RPMI7951 (cell line): ENCODE data around the gene PTPN9. TPM values are rescaled to one million over a fixed set of nuclear protein-coding genes. Genes with fewer than 3 reads are reported as not detected.
"Not testable (repeated sequence)": the region's sequence is repeated elsewhere in the genome, so short reads cannot be mapped to it uniquely, and the experiment has no call there.

Experiments used
- DNase-seq: peaks from one replicate; pipeline ENCODE4 v3.0.0-alpha.2; 2012; ENCODE audit warnings: low read depth
- total RNA-seq: library from RNA; depleted of rRNA; stranded (reverse); fragments of >200 nt; shearing (Covaris generic); gene quantifications from 2 replicates; pipeline ENCODE4 v1.2.3, GENCODE V29; 2014; rRNA removed

PTPN9 gene
- total RNA-seq, result 22.4 and 27.8 TPM in 2 replicates

DNA sequence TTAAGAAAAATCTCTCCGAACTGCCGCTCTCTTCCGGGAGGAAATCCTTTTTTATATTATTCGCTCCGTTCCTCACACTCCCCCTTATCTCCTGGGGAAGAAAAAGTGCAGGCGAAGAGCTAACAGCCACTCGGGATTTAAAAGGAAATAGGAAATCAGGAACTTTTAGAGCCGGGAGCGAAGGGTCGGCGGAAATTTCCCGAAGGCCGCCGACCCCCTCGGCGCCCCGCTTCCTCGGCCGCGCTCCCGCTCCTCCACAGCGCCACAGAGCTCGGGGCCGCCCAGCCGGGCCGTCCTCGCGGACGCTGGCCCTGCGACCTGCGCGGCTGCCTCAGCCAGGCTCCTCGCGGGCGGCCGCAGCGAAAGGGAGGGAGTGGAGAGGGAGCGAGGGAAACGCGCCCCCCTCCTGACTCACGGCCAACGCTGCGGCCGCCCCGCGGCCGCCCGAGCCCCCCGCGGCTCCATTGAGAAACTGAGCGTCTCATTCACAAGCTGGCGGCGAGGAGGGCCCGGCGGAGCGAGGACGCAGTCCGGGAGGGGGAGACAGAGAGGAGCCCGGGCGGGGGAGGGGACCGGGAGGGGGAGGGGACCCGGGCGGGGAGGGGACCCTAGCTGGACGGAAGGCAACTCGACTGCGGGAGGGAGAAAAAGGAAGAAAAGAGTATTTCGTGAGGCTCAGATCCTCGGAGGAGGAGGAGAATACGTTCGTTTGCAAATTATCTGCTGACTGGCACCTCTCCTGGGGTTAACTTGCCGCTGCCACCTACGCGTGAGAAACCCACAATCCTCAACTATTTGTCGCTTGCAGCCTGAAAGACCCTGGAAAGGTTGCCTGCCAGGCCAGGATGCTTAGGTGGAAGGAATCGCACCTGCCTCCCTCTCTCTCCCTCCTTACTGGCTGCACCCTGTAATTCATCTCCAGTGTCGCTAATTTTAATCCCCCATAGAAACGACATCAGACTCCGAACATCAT lies at the start of gene PTPN9:
PTPN9 (minus strand) TSS at position 368 of the 973 bp plus-strand sequence. CDS start 539 bp downstream, outside the sequence.
- DNase-seq, result peak; percentile 80

DNA sequence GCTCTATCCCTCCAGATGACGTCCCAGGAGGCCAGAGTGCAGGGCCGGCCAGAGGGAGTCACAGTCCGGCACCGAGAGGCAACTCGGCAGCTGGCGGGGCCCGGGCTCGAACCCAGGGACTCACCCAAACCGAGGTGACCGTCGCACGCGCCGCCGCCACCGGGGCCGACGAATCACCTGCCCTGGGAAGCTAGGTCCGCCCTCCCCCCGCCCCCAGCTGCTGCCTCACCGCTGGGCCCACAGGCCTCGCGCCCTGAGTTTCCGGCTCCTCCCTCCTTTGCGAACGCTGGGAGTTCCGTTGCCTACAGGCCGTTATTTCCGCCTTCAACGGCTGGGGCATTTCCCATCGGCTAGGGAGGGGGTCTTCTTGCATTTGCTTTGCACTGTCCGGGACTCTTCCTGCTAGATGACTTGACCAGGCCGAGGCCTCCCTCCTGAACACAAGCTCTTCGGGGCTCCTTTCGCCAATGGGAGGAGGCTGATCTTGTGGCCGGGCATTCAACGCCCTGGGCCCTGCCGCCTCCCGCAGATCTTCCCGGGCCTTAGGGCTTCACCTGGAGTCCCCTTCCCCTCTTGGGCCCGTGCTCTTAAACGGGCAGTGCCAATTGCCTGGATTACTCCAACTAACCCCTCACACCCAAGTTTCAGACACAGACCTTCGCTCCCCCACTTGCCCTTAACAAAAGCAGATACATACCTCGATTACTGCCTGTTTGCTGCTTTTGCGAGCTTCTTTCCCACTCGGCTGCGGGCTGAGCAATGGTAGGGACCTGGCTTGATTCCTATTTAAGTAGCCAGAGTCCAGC lies 46.6 kb upstream of the PTPN9 start, which contains the start of gene SNUPN:
SNUPN (minus strand) TSS at position 184 of the 806 bp plus-strand sequence. CDS start 4,674 bp downstream, outside the sequence.
- DNase-seq, result peak; percentile 90

DNA sequence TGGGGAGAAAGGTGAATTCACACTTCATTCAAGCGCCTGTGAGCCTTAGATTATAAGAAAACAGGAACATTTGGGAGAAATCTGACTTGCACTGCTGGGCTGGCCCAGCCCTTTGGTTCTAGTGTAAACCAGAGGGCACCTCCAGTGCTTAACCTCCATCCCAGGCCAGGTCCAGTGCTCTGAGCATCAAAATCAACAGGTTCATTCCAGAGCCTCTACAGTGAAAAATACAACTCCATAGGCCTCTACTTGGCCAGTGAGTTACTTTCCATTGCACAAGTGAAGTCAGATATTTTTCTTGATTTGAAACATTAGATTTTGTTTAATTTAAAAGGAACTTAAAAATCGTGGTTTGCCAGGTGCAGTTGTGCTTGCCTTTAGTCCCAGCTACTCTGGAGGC lies 43.4 kb upstream of the PTPN9 start:
- DNase-seq, result no peak

DNA sequence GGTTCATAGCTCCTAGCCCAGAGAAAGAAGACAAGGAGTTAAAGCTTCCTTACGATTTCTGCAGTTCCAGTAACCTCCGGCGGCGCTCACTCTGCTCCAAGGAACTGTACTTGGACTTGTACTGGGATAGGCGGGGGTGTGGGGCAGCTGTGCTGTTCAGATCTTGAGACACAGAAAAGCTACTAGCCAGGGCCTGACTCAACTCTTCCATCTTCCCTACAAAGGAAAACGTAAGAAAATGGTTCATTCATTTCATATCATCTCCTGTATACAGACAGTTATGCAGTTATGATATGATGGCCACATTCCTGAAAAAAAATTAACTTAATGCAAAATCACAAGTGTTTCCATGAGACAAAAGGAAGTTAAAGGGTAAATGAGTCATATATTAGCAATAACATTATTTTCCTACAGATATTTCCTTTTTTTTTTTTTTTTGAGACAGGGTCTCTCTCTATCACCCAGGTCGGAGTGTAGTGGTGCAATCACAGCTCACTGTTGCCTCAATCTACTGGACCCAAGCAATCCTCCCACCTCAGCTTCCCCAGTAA lies 41.8 kb upstream of the PTPN9 start:
- peak; percentile 82 for DNase-seq

DNA sequence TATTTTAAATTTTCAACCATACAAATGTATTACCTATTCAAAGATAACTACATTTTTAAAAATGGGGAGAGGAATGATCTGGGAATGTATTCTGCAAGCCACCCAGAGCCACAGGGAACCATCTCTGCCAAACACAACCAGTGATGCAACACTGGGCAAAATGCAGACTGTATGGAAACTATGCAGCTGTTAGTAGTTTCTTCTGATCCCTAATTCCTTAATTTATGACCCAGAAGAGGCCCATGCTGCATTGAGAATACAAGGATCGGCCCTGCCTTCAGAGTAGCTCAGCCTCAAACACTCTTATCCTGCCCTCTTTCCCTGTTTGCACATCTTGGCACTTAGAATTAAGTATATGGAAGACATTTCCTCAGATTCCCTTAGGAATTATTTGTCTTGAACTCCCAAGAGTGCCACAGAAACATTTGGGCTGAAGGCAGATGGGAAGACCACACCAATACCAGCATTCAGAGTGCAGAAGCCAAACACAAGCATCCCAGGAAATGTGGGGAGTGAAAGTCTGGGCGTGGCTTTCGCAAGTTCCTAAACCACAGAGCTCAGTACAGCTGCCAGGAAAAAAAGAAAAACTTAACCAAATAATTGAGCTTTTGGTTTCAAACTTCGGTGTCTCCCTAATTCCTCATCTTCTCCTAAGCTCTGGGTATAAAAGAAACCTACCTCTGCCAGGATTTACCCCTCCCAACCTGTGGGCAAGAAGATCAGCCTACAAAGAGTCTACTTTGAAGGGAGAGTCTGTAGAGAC lies 41.1 kb upstream of the PTPN9 start:
- DNase-seq, result peak; percentile 64

DNA sequence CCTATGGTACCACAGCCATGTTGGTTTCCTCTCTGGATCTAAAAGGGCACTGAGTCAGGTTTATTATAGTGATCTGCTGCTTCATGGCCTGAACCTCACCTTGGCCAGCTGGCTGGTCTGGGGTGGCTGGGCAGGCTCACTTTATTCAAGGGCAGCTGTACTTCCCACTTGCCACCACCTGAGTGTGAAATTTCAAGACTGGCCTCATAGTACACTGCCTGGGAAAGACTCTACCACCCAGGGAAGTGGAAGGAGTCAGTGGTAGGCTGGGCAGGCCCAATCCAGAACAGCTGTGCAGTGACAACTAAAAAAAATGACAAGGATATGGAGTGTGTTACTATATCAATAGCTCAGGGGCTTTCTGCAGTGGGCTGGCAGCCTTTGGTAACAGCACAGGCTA lies 37.7 kb upstream of the PTPN9 start:
- DNase-seq, result no peak

DNA sequence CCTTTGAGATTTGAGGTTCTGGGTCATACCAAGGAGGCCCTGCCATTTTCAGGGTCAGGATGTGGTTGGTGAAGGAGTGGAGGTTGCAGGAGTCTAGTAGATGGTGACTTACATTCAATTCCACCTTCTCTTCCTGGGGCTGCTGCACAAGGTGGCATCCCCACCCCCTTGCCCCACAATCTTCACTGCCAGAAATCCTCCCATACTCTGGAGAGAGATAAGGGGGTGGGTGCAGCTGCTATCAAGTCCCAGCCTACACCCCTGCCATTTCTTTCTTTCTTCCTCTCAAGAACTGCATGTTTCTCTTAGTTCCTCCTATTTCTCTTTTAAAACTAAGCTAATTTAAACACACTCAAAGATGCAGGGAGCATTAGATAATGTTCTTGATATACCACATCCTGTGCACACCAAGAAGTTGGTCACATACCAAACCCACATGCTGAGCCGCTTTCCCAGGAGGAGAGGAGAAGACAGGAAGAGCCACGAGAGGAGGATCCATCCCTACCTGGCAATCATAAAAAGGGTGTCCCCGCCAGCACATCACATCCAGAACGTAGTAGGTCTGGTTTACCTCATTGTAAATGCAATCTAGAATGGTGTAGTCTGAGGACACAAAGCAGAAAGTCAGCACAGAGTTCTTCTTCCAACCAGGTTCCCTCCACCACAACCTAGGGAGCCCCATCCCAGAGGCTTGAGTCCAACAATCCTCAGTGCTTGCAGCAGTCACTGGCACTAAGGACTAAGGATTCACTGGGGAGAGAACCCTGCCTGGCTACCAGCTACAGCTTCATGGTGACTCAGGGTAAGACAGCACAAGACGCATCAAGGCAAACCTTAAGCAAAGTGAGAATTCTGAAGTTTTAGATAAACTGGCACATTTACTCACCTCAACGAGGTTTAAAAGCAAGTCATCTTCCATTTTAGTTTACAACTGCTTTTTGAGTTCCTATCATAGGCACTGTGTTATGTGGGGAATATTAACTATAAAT lies 27.9 kb upstream of the PTPN9 start:
- no peak for DNase-seq

DNA sequence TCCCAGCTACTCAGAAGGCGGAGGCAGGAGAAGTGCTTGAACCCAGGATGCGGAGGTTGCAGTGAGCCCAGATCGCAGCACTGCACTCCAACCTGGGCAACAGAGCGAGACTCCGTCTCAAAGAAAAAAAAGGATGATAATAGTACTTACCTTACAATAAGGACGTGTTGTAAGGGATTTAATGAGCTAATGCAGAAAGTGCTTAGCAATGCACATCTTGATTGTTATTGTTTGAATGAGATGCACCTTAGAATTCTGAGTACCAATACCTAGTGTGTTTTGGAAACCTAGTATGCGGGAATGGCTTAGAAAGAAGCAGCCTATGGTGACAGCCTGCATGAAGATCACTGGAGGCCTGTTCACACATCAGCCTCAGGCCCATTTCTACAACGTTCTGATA lies 26.9 kb upstream of the PTPN9 start:
- no peak for DNase-seq

DNA sequence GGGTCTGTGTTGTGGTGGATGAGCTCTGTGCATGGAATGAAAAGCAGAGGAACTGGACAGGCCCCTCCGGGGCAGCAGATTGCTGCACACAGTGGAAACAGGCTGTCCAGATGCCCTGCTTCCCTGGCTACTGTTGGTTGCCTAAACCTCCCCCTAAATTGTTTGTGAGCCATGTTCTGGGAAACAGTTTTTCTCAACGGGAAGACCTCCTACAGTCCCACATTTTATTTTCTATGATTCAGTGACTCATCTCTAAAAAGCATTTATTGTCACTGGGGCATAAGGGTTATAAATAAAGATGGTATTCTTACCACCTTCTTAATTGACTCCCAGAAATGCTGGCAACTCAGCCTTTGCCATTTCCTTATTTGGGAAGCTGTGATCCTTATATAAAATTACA lies 20.3 kb upstream of the PTPN9 start:
- peak; percentile 28 for DNase-seq

DNA sequence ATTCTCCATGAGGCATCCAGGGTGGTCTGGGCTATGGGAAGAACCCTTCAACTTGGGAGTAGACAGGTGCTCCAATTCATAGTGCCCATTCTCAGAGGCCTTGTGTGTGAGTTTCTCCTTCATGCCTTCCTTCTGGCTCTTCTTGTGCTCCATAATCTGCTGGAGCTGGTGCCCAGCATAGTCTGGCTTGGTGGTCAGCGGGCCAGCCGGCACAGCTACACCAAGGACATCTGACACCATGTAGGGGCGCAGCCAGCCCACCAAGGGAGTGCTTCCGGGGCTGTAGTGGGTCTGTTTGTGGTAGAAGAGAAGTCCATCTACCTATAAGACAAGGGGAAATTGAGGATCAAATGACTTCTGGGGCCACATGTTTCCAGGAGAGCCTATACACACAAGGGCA lies 19.2 kb upstream of the PTPN9 start:
- no peak for DNase-seq

DNA sequence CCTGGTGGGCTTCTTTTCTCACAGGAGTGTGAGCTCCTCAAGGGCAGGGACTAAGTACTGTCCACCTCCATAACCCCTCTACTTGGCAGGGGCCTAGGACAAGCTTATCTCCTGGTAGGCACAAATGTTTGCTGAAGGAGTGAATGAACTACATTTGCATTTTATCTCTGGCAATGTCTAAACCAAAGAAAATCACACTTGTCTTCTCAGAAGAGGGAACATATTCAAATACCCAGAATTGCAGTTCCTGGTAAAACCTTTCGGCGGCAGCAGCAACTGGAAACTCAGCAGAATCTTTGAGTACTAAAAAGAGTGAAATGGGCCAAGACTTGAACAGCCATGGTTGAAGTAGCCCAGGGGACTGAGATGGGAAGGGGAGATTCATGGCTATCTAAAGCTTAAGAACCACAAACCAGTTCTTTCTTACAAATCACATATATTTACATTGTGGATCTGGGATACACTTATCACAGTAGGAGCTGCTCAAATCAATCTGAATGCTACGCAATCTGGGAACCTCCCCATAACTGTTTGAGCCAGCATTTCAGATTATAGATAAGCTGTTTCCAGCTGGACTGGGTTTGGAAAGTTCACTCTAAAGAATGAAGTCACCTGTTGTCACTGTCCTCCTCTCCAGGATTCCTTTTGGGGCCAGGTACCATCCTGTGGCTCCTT lies 18.7 kb upstream of the PTPN9 start:
- no peak for DNase-seq

DNA sequence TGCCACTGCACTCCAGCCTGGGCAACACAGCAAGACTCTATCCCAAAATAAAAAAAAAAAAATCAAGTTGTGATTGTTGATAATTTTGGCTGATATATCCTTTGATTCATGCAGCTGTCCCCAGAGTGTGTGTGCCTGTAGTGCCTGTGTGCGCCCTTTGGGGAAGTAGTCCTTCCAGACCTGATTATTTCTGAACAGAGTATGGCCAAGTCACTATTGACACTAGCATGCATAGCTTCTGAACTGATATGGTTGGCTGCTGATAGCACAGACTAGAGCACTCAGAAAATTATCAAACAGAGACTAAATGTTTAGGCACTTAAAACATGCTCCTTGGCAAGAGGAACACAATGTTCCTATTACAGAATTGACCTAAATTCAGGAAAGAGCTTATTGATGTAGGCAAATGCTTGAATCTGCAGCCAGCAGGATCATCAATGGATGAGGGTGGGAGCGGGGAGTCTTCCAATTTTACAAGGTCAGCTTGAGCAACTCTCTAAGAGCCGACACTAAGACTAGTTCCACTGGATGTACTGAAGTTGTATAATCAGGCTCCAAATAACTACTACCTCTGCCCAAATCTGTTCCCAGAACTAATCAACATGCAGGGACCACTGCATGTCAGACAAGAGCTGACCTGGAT lies 17.7 kb upstream of the PTPN9 start:
- no peak for DNase-seq

DNA sequence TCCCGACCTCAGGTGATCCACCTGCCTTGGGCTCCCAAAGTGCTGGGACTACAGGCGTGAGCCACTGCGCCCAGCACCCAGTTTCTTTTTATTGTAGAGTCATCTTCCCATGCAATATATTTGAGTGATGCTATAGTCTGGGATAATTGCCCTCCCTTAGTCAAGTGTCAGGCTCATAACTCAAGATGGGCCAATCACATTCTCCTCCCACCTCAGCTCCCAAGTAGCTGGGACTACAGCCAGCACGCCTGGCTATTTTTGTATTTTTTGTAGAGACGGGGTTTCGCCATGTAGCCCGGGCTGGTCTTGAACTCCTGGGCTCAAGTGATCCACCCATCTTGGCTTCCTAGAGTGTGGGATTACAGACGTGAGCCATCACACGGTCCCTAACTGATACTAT lies 15.2 kb upstream of the PTPN9 start:
- no peak for DNase-seq

DNA sequence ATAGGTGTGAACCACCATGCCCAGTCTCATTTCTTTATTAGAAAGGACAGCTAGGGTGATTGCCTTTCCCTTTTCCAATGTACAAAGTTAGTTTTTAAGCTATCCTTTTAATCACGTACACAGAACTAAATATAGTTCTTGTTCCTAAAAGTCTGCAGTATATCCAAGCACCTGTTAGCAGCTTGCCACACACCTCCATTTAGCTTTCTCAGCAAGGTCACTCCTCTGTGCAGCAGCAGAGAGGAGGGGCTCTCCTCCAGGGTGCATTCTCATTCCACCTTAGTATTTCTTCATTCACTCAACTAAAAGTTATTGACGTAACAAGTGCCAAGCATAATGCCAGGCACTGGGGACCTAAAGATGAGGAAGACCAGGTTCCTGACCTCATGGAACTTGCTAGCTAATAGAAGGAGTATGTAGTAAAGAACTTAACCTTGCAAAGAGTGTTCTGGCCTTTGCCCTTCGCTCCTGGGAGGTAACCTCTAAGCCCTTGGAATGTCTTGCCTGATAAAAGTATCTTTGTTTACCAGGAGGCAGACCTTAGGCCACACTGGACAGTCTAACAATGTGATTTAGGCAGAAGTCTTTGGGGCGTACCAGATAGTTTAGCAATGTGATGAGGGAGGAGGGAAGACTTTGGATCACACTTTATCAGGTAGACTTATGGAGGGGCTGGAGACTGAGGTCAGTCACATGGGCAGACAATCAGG lies 12.7 kb upstream of the PTPN9 start:
- DNase-seq, result no peak

DNA sequence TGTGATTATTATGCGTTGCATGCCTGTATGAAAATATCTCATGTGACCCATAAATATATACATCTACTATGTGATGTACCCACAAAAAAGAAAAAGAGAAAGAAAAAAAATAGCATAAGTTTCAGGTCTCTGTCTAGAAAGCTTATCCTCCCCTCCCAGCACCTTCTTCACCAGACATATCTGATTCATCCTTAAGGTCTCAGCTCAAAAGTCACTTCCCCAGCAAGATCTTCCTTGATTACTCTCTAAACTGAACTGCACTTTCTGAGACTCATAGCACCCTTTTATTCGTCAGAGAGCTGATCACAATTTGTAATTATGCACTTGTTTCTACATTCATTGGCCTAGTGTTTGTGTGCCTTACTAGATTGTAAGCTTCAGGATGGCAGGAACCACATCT lies 11.1 kb upstream of the PTPN9 start:
- no peak for DNase-seq

DNA sequence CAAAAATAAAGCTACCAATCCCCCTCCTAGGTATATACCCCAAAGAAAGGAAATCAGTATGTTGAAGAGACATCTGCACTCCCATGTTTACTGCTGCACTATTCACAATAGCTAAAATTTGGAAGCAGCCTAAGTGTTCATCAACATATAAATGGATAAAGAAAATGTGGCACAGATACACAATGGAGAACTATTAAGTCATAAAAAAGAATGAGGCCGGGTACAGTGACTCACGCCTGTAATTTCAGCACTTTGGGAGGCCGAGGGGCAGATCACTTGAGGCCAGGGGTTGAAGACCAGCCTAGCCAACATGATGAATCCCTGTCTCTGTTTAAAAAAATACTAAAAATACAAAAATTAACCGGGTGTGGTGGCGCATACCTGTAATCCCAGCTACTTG lies 10.0 kb upstream of the PTPN9 start:
- no peak for DNase-seq

DNA sequence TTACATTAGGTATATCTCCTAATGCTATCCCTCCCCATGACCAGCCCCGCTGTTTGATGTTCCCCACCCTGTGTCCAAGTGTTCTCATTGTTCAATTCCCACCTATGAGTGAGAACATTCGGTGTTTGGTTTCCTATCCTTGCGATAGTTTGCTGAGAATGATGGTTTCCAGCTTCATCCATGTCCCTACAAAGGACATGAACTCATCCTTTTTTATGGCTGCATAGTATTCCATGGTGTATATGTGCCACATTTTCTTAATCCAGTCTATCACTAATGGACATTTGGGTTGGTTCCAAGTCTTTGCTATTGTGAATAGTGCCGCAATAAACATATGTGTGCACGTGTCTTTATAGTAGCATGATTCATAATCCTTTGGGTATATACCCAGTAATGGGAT lies 7.3 kb upstream of the PTPN9 start:
- DNase-seq, result not testable (repeated sequence)

DNA sequence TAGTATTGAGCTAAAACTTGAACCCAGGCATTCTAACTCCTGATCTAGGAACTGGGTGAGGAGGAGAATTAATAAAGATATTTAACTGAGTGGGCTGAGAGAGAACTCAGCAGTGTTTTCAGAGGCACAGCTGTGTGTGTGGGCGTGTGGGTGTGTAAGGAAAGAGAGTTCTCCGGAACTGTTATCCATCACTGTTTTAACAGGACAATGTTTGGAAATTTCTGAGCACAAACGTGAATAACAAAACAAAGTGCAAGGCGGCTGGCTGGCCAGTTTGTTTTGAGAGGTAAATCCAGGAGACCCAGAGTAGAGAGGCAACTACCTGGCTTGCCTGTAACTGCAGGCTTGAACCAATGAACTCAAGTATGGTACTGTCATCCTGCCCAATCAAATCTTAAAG lies 5.0 kb upstream of the PTPN9 start:
- no peak for DNase-seq
